HepG2 (cell line): Measurements from ENCODE around the gene OSBPL9. TPM values are rescaled to one million over a fixed set of nuclear protein-coding genes. Genes with fewer than 3 reads are reported as not detected.

Source experiments
- AKNA ChIP-seq: sonication (generic); formaldehyde crosslinking; IDR thresholded peaks from 2 replicates; pipeline ENCODE4 v1.4.0; 2020; ENCODE audit warnings: missing genetic modification reagents, borderline replicate concordance
- ARID2 ChIP-seq: sonication (generic); formaldehyde crosslinking; IDR thresholded peaks from 2 replicates; pipeline ENCODE4 v1.8.1; 2022; ENCODE audit warnings: mild to moderate bottlenecking, missing genetic modification reagents, borderline replicate concordance
- CENPT ChIP-seq: sonication (generic); formaldehyde crosslinking; IDR thresholded peaks from 2 replicates; pipeline ENCODE4 v1.8.0; 2022; ENCODE audit warnings: low read depth, mild to moderate bottlenecking, moderate library complexity, missing genetic modification reagents
- KIAA2018 ChIP-seq: sonication (generic); formaldehyde crosslinking; IDR thresholded peaks from 2 replicates; pipeline ENCODE4 v1.5.0; 2020; ENCODE audit warnings: mild to moderate bottlenecking, missing genetic modification reagents, borderline replicate concordance
- MAFG ChIP-seq: sonication (generic); formaldehyde crosslinking; IDR thresholded peaks from 2 replicates; pipeline ENCODE4 v1.5.1; 2020; ENCODE audit warnings: mild to moderate bottlenecking, missing genetic modification reagents
- PBX3 ChIP-seq: sonication (generic); formaldehyde crosslinking; IDR thresholded peaks from 2 replicates; pipeline ENCODE4 v1.8.1; 2023; ENCODE audit warnings: missing genetic modification reagents, inconsistent platforms, borderline replicate concordance
- PHF8 ChIP-seq: sonication (generic); formaldehyde crosslinking; IDR thresholded peaks from 2 replicates; pipeline ENCODE4 v1.5.0; 2020; ENCODE audit warnings: missing genetic modification reagents
- RFX1 ChIP-seq: fragments of 450-650 bp; IDR thresholded peaks from 2 replicates; pipeline ENCODE4 v1.6.1; 2017
- RORA ChIP-seq: sonication (generic); formaldehyde crosslinking; IDR thresholded peaks from 2 replicates; pipeline ENCODE4 v1.5.0; 2020; ENCODE audit warnings: mild to moderate bottlenecking, missing genetic modification reagents, moderate library complexity
- SIN3A ChIP-seq: IDR thresholded peaks from 2 replicates; pipeline ENCODE4 v1.6.1; 2011; ENCODE audit warnings: low read depth, mild to moderate bottlenecking, control low read depth, low read length, borderline replicate concordance
- ZBTB7A ChIP-seq: sonication (generic); formaldehyde crosslinking; IDR thresholded peaks from 2 replicates; pipeline ENCODE4 v1.8.0; 2022; ENCODE audit warnings: mild to moderate bottlenecking, missing genetic modification reagents
- ZEB1 ChIP-seq: IDR thresholded peaks from 2 replicates; pipeline ENCODE4 v1.6.1; 2012; ENCODE audit warnings: mild to moderate bottlenecking, low read depth, inconsistent platforms; ENCODE audit not compliant: insufficient replicate concordance
- ZNF674 ChIP-seq: sonication (generic); formaldehyde crosslinking; IDR thresholded peaks from 2 replicates; pipeline ENCODE4 v1.5.0; 2020; ENCODE audit warnings: low read depth, mild to moderate bottlenecking, missing genetic modification reagents
- ZNF713 ChIP-seq: sonication (generic); formaldehyde crosslinking; IDR thresholded peaks from 2 replicates; pipeline ENCODE4 v1.4.0; 2020; ENCODE audit warnings: mild to moderate bottlenecking, missing genetic modification reagents
- polyA plus RNA-seq, 8 experiments: library from polyadenylated mRNA; depleted of rRNA in 3 of 8; stranded (reverse) in 7 of 8; unstranded in 1 of 8; fragments of >200 nt; fragmentation: Illumina TruSeq in 4 of 8; extraction: Trizol in 4 of 8; gene quantifications; 2 replicates each; pipeline versions ENCODE4 v1.2.1 to v1.2.3, GENCODE V29; 2011 to 2016; ENCODE audit warnings: low read depth in 4 of 8, missing spikeins in 1 of 8, mixed read lengths in 1 of 8; ENCODE audit not compliant: insufficient read depth in 1 of 8
- total RNA-seq, 5 experiments: library from RNA; depleted of rRNA; stranded (reverse); fragments of >200 nt; fragmentation: Illumina TruSeq; extraction: Trizol; gene quantifications; 2 replicates each; pipeline ENCODE4 v1.2.3, GENCODE V29; 2016; ENCODE audit warnings: low read depth in 1 of 5

The OSBPL9 gene
- total and polyA plus RNA-seq, 2 of the 13 experiments (the other 11 are each of a cell fraction or from before 2014, with no cell fraction given), result 83.6 to 142 TPM

- TF ChIP-seq AKNA (CRISPR knock-in tag), result no peak
- TF ChIP-seq ZNF674 (CRISPR knock-in tag), result no peak
- no peak for TF ChIP-seq ZBTB7A (CRISPR knock-in tag)
- no peak for TF ChIP-seq KIAA2018 (CRISPR knock-in tag)
- TF ChIP-seq ARID2, result no peak
- no peak for TF ChIP-seq CENPT
- TF ChIP-seq PHF8, result peak; percentile 11
- no peak for TF ChIP-seq PBX3 (CRISPR knock-in tag)
- TF ChIP-seq RORA (CRISPR knock-in tag), result no peak
- no peak for TF ChIP-seq SIN3A
- TF ChIP-seq RFX1, result 0 out of 2 replicates have a peak, but pooled peaks have one; percentile 30
- TF ChIP-seq ZNF713, result no peak
- TF ChIP-seq MAFG (CRISPR knock-in tag), result no peak
- TF ChIP-seq ZEB1, result no peak
Observed at GRCh38 chr1:51690285-51690961, 73.5 kb downstream of the OSBPL9 start (continued).
